H1 (cell line): ENCODE results near the gene YPEL5. TPM values are rescaled to one million over a fixed set of nuclear protein-coding genes. Genes with fewer than 3 reads are reported as not detected.

ENCODE experiments used
- SUZ12 ChIP-seq: fragments of 200-600 bp; sonication (generic); IDR thresholded peaks from 2 replicates; pipeline ENCODE4 v1.6.1; 2012; ENCODE audit warnings: mild to moderate bottlenecking, inconsistent platforms, low read length, moderate library complexity, mixed read lengths
- polyA plus RNA-seq, 7 experiments: library from polyadenylated mRNA; depleted of rRNA in 3 of 7; stranded (reverse) in 5 of 7; unstranded in 2 of 7; fragments of >200 nt in 5 of 7; fragments of 200-250 nt in 2 of 7; gene quantifications; 1 replicate in 5 of 7; 2 replicates in 1 of 7; 4 replicates in 1 of 7; pipeline versions ENCODE4 v1.2.1 to v1.2.3, GENCODE V29; 2011 to 2013; ENCODE audit warnings: missing spikeins in 2 of 7, mixed read lengths in 2 of 7
- total RNA-seq: library from RNA; stranded (reverse); fragmentation: NEBNext Ultra II Directional; extraction: Animal tissue kit (Norgen Biotek cat#: 25700); gene quantifications from 2 replicates; pipeline ENCODE4 v1.2.1, GENCODE V29; 2021

The YPEL5 gene
- total and polyA plus RNA-seq, 2 of the 8 experiments (the other 6 are each of a cell fraction or from before 2014, with no cell fraction given): 18.5 to 28.0 TPM

GRCh38 chr2:30149976-30150375 is 3.2 kb downstream of the YPEL5 start (continued):
- TF ChIP-seq SUZ12: no peak
